ENCODE results near the gene UBP1.

DNA sequence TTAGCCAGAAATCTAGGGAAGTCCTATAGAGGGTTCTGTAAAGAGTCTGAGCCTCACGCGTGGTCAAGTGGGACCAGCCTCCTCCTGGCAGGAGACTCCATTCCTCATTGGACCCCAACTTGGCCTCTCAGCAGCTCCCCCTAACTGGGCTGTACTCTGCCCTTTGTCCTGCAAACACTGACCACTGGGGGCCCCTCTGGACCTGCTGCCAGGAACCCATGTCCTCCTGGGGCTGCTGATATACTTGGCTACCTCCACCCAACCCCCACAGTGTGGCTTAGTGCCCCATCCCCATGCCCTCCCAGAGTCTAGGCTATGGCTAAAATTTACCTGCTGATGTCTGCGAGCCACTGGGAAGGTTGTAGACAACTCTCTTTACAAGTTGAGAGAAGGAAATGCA is 62.7 kb downstream of the UBP1 start:
- TF ChIP-seq CTCF (IDR thresholded peaks at IDR 0.05), result no peak
- no peak for TF ChIP-seq EZH2 (IDR thresholded peaks at IDR 0.05; ENCODE audit: borderline replicate concordance, insufficient read depth, low read depth, low read length, poor library complexity, severe bottlenecking)
